ENCODE results near the gene SLC25A13. TPM values are rescaled to one million over a fixed set of nuclear protein-coding genes. Genes with fewer than 3 reads are reported as not detected.

Gene SLC25A13
- total RNA-seq, 1 experiment from 2014 or later, result 19.5 TPM

GRCh38 chr7:96236198-96237039, 85.5 kb downstream of the SLC25A13 start:
- Histone ChIP-seq H3K4me1 (ENCODE audit: insufficient read depth, low read length) (no peaks in the 10 kb centered on the region), H3K27ac (ENCODE audit: low read length) (no peak overlapping the region), H3K4me2 (ENCODE audit: low read length) (no peak overlapping the region), H4K20me1 (ENCODE audit: low read length) (no peaks in the 10 kb centered on the region), H2AFZ (ENCODE audit: low read length) (no peak overlapping the region), H3K9me3 (ENCODE audit: low read length) (no peaks in the 10 kb centered on the region), H3K36me3 (ENCODE audit: low read depth, low read length) (peaks cover 3% of the 10 kb centered on the region; the same call in 1 of the 2 replicates), H3K4me3 (ENCODE audit: low read length) (no peak overlapping the region), H3K9me2 (replicated peaks; ENCODE audit: low read length) (no peaks in the 10 kb centered on the region), H3F3A (ENCODE audit: low read length, unreplicated experiment) (no peaks in the 10 kb centered on the region), H3K79me2 (ENCODE audit: low read length) (no peaks in the 10 kb centered on the region), H3K9ac (ENCODE audit: low read length) (no peak overlapping the region), H3K27me3 (ENCODE audit: low read length) (no peaks in the 10 kb centered on the region)
- intact Hi-C loops (cut with micrococcal nuclease), result no loop called here
- TF ChIP-seq CTCF (conservative IDR thresholded peaks at IDR 0.05; ENCODE audit: low read depth, low read length), result no peak
- no peak for TF ChIP-seq EZH2phosphoT487 (IDR thresholded peaks at IDR 0.05; ENCODE audit: borderline replicate concordance, low read length)
- no peak for TF ChIP-seq EZH2 (IDR thresholded peaks at IDR 0.05; ENCODE audit: low read length, unreplicated experiment)
- DNase-seq (peak; percentile 31), ATAC-seq (no peak; the same call in 1 of the 2 replicates)
- ChIA-PET CTCF (no interaction called here), POLR2A (ENCODE audit: unreplicated experiment) (no interaction called here)
- no TSS peak for BruUV-seq (replicated peaks)

- Histone ChIP-seq H4K20me1 (ENCODE audit: low read length) (no peaks in the 10 kb centered on the region), H3F3A (ENCODE audit: low read length, unreplicated experiment) (no peaks in the 10 kb centered on the region), H3K36me3 (ENCODE audit: low read depth, low read length) (peaks cover 3% of the 10 kb centered on the region; the same call in 1 of the 2 replicates), H3K4me3 (ENCODE audit: low read length) (no peak overlapping the region), H3K79me2 (ENCODE audit: low read length) (no peaks in the 10 kb centered on the region), H3K9me2 (replicated peaks; ENCODE audit: low read length) (no peaks in the 10 kb centered on the region), H3K27ac (ENCODE audit: low read length) (no peak overlapping the region), H3K9ac (ENCODE audit: low read length) (no peak overlapping the region), H3K4me1 (ENCODE audit: insufficient read depth, low read length) (no peaks in the 10 kb centered on the region), H3K9me3 (ENCODE audit: low read length) (no peaks in the 10 kb centered on the region), H3K27me3 (ENCODE audit: low read length) (no peaks in the 10 kb centered on the region), H3K4me2 (ENCODE audit: low read length) (no peak overlapping the region), H2AFZ (ENCODE audit: low read length) (no peak overlapping the region)
- intact Hi-C loops (cut with micrococcal nuclease), result no loop called here
- BruUV-seq (replicated peaks), result no TSS peak
- ChIA-PET CTCF (no interaction called here), POLR2A (ENCODE audit: unreplicated experiment) (no interaction called here)
- DNase-seq (no peak), ATAC-seq (no peak)
- TF ChIP-seq CTCF (conservative IDR thresholded peaks at IDR 0.05; ENCODE audit: low read depth, low read length) (no peak), EZH2 (IDR thresholded peaks at IDR 0.05; ENCODE audit: low read length, unreplicated experiment) (no peak), EZH2phosphoT487 (IDR thresholded peaks at IDR 0.05; ENCODE audit: borderline replicate concordance, low read length) (no peak)
Measured at GRCh38 chr7:96235281-96235680, 86.6 kb downstream of the SLC25A13 start.

- no peak for DNase-seq
- H3K36me3 ChIP-seq (ENCODE audit: low read depth, low read length), result peaks cover 6% of the 10 kb centered on the region
- BruUV-seq (replicated peaks), result no TSS peak
- H3K9me2 ChIP-seq (replicated peaks; ENCODE audit: low read length), result no peaks in the 10 kb centered on the region
- H4K20me1 ChIP-seq (ENCODE audit: low read length), result no peaks in the 10 kb centered on the region
- H3K4me1 ChIP-seq (ENCODE audit: insufficient read depth, low read length), result no peaks in the 10 kb centered on the region
- H3K9me3 ChIP-seq (ENCODE audit: low read length), result no peaks in the 10 kb centered on the region
- intact Hi-C loops (cut with micrococcal nuclease), result no loop called here
- no peak overlapping the region for H2AFZ ChIP-seq (ENCODE audit: low read length)
- no peaks in the 10 kb centered on the region for H3K79me2 ChIP-seq (ENCODE audit: low read length)
- no peak overlapping the region for H3K27ac ChIP-seq (ENCODE audit: low read length)
- no peak for ATAC-seq
- TF ChIP-seq CTCF (conservative IDR thresholded peaks at IDR 0.05; ENCODE audit: low read depth, low read length), result no peak
- H3K27me3 ChIP-seq (ENCODE audit: low read length), result no peaks in the 10 kb centered on the region
- ChIA-PET CTCF (no interaction called here), POLR2A (ENCODE audit: unreplicated experiment) (no interaction called here)
- no peaks in the 10 kb centered on the region for H3F3A ChIP-seq (ENCODE audit: low read length, unreplicated experiment)
- H3K4me2 ChIP-seq (ENCODE audit: low read length), result no peak overlapping the region
- H3K9ac ChIP-seq (ENCODE audit: low read length), result no peak overlapping the region
- no peak overlapping the region for H3K4me3 ChIP-seq (ENCODE audit: low read length)
Measured at GRCh38 chr7:96233528-96234154, 88.3 kb downstream of the SLC25A13 start.
